Measurements from ENCODE around the gene MRI1.

The MRI1 gene

DNA sequence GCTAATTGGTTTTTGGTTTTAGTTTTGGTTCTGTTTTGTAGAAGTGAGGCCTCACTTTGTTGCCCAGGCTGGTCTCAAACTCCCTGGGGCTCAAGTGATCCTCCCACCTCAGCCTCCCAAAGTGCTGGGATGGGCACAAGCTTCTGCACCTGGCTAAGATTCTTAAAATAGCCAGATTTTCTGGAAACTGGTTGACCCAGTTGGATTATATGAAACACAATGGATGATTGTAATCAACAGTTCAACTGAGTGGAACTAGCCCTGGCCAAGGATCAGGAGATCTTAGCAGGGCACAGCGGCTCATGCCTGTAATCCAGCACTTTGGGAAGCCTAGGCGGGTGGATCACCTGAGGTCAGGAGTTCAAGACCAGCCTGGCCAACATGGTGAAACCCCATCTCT, 29.6 kb upstream of the MRI1 start:
- no peak for DNase-seq
- no peak for TF ChIP-seq CTCF (IDR thresholded peaks at IDR 0.05)
- Histone ChIP-seq H3K4me1 (peaks cover 0 to 21% (median 16%) of the 10 kb centered on the region in 4 donors), H3K36me3 (peaks cover 0 to 6% (median 0%) of the 10 kb centered on the region in 3 donors), H3K27ac (no peak overlapping the region), H3K9me3 (no peaks in the 10 kb centered on the region), H3K27me3 (no peaks in the 10 kb centered on the region), H3K4me3 (no peak overlapping the region)
- intact Hi-C loops (cut with DNase I; ENCODE audit: low total_unique reads), result no loop called here

DNA sequence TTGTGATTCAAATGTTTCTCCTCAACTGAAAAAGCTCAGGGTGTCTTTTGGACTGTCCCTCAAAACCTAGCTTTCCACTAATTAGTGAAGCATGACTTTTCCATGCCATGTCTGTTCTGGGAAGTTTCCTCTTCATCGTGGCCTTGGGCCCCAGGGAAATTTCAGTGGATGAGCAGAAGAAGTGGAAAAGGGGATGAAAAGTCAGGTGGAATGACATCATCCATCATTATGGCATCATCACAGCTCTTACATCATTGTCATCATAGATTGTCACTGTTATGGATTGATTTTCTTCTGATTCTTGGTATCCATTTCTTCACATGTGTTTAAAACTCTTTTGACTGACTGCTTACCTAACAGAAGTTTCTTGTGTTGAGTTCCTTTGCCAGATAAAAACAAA, 26.2 kb upstream of the MRI1 start:
- intact Hi-C loops (cut with DNase I; ENCODE audit: low total_unique reads), result no loop called here
- no peak for TF ChIP-seq CTCF (IDR thresholded peaks at IDR 0.05)

GRCh38 chr19:13741893-13742292, 22.4 kb upstream of the MRI1 start:
- intact Hi-C loops (cut with DNase I; ENCODE audit: low total_unique reads), result no loop called here
- H3K4me3 ChIP-seq, result no peak overlapping the region
- TF ChIP-seq CTCF (IDR thresholded peaks at IDR 0.05), result no peak

More for the DNA sequence above, 26.2 kb upstream of the MRI1 start:
- Histone ChIP-seq H3K9me3 (no peaks in the 10 kb centered on the region), H3K4me3 (no peak overlapping the region), H3K36me3 (peaks cover 0 to 6% (median 0%) of the 10 kb centered on the region in 3 donors), H3K4me1 (no peaks in the 10 kb centered on the region), H3K27ac (no peak overlapping the region), H3K27me3 (no peaks in the 10 kb centered on the region)
- DNase-seq, result no peak

GRCh38 chr19:13742756-13743155, 21.6 kb upstream of the MRI1 start:
- no peaks in the 10 kb centered on the region for H3K36me3 ChIP-seq
- DNase-seq, result no peak
- H3K4me3 ChIP-seq, result no peak overlapping the region
- H3K27ac ChIP-seq, result no peak overlapping the region
- intact Hi-C loops (cut with DNase I; ENCODE audit: low total_unique reads), result no loop called here
- TF ChIP-seq CTCF (IDR thresholded peaks at IDR 0.05), result no peak
- H3K27me3 ChIP-seq, result no peaks in the 10 kb centered on the region
- H3K9me3 ChIP-seq, result no peaks in the 10 kb centered on the region
- H3K4me1 ChIP-seq, result no peaks in the 10 kb centered on the region

More at GRCh38 chr19:13741893-13742292, 22.4 kb upstream of the MRI1 start:
- H3K36me3 ChIP-seq, result peaks cover 0 to 6% (median 0%) of the 10 kb centered on the region in 3 donors
- H3K4me1 ChIP-seq, result no peaks in the 10 kb centered on the region
- DNase-seq, result no peak
- H3K9me3 ChIP-seq, result no peaks in the 10 kb centered on the region
- H3K27me3 ChIP-seq, result no peaks in the 10 kb centered on the region
- H3K27ac ChIP-seq, result no peak overlapping the region

GRCh38 chr19:13744174-13744573, 20.1 kb upstream of the MRI1 start:
- no peaks in the 10 kb centered on the region for H3K36me3 ChIP-seq
- DNase-seq, result no peak
- no peak for TF ChIP-seq CTCF (IDR thresholded peaks at IDR 0.05)
- H3K4me3 ChIP-seq, result no peak overlapping the region
- no peaks in the 10 kb centered on the region for H3K9me3 ChIP-seq
- H3K27ac ChIP-seq, result no peak overlapping the region
- peaks cover 0 to 11% (median 9%) of the 10 kb centered on the region in 4 donors for H3K4me1 ChIP-seq
- no peaks in the 10 kb centered on the region for H3K27me3 ChIP-seq
- intact Hi-C loops (cut with DNase I; ENCODE audit: low total_unique reads), result no loop called here

DNA sequence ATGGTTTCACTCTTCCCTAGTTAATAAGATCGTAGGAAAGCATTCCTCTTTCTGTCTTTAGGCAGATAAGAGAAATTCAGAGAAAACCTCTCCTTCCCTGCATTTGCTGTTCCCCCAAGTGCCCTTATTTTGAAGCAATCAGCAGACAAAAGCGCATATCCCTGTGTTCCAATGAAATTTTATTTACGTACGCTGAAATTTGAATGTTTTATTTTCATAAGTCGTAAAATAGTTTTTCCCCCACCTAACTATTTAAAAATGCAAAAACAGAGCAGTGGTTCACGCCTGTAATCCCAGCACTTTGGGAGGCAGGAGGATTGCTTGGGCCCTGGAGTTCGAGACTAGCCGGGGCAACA, 17.2 kb upstream of the MRI1 start:
- intact Hi-C loops (cut with DNase I; ENCODE audit: low total_unique reads), result no loop called here
- peak overlapping the region; percentile 93 to 94 for H3K27ac ChIP-seq
- TF ChIP-seq CTCF (IDR thresholded peaks at IDR 0.05), result no peak

More for the DNA sequence above, 17.2 kb upstream of the MRI1 start:
- Histone ChIP-seq H3K9me3 (no peaks in the 10 kb centered on the region), H3K27me3 (no peaks in the 10 kb centered on the region), H3K36me3 (peaks cover 4 to 14% (median 11%) of the 10 kb centered on the region in 3 donors), H3K4me1 (peaks cover 0 to 23% (median 11%) of the 10 kb centered on the region in 4 donors), H3K4me3 (peak overlapping the region; percentile 83 to 95)
- DNase-seq, result no peak

Data from tibial artery (tissue), 4 donors.